ENCODE measurements around the gene TCF25.
"Not testable (repeated sequence)": the region's sequence is repeated elsewhere in the genome, so short reads cannot be mapped to it uniquely, and the experiment has no call there.

TCF25 gene

DNA sequence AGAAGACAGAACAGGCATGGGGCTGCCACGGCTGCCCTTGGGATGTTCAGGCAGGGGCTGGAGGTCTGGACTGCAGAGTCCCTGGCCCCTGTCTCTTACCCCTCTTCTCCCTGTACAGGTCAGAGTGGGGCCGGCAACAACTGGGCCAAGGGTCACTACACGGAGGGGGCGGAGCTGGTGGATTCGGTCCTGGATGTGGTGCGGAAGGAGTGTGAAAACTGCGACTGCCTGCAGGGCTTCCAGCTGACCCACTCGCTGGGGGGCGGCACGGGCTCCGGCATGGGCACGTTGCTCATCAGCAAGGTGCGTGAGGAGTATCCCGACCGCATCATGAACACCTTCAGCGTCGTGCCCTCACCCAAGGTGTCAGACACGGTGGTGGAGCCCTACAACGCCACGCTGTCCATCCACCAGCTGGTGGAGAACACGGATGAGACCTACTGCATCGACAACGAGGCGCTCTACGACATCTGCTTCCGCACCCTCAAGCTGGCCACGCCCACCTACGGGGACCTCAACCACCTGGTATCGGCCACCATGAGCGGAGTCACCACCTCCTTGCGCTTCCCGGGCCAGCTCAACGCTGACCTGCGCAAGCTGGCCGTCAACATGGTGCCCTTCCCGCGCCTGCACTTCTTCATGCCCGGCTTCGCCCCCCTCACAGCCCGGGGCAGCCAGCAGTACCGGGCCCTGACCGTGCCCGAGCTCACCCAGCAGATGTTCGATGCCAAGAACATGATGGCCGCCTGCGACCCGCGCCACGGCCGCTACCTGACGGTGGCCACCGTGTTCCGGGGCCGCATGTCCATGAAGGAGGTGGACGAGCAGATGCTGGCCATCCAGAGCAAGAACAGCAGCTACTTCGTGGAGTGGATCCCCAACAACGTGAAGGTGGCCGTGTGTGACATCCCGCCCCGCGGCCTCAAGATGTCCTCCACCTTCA, 61.5 kb downstream of the TCF25 start:
- no peak overlapping the region for H3K27ac ChIP-seq (ENCODE audit: extremely low read depth, low read depth, low read length)
- peaks cover 0 to 5% of the 10 kb centered on the region in 2 experiments; a peak in 1 of 3 replicates for H3K36me3 ChIP-seq (ENCODE audit: control insufficient read depth in 2 of 2, insufficient read depth in 1 of 2, low read length in 2 of 2)

DNA sequence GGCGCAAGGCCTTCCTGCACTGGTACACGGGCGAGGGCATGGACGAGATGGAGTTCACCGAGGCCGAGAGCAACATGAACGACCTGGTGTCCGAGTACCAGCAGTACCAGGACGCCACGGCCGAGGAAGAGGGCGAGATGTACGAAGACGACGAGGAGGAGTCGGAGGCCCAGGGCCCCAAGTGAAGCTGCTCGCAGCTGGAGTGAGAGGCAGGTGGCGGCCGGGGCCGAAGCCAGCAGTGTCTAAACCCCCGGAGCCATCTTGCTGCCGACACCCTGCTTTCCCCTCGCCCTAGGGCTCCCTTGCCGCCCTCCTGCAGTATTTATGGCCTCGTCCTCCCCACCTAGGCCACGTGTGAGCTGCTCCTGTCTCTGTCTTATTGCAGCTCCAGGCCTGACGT, 62.2 kb downstream of the TCF25 start:
- H3K27ac ChIP-seq (ENCODE audit: extremely low read depth, low read depth, low read length); H3K4me1 ChIP-seq (ENCODE audit: control insufficient read depth, insufficient read depth, low read length); H3K36me3 ChIP-seq (ENCODE audit: control insufficient read depth in 2 of 2, insufficient read depth in 1 of 2, low read length in 2 of 2); CTCF ChIA-PET; H3K9me3 ChIP-seq (ENCODE audit: control insufficient read depth, insufficient read depth, low read depth, low read length); POLR2A ChIA-PET; H3K4me3 ChIP-seq (ENCODE audit: low read depth, low read length): not testable (repeated sequence)

More for the DNA sequence above, 61.5 kb downstream of the TCF25 start:
- ChIA-PET CTCF (no interaction called here), POLR2A (no interaction called here)
- H3K4me3 ChIP-seq (ENCODE audit: low read depth, low read length): no peak overlapping the region
- no peaks in the 10 kb centered on the region for H3K4me1 ChIP-seq (ENCODE audit: control insufficient read depth, insufficient read depth, low read length)
- no peaks in the 10 kb centered on the region for H3K9me3 ChIP-seq (ENCODE audit: control insufficient read depth, insufficient read depth, low read depth, low read length)
- no peak for TF ChIP-seq ZSCAN23 (tag by site-specific recombination; IDR thresholded peaks at IDR 0.05)
- TF ChIP-seq ZBTB7A (tag by site-specific recombination; IDR thresholded peaks at IDR 0.05; ENCODE audit: low read depth): no peak
- no peak for TF ChIP-seq ZNF132 (tag by site-specific recombination; IDR thresholded peaks at IDR 0.05; ENCODE audit: borderline replicate concordance)
- TF ChIP-seq ZBTB20 (tag by site-specific recombination; IDR thresholded peaks at IDR 0.05): no peak

DNA sequence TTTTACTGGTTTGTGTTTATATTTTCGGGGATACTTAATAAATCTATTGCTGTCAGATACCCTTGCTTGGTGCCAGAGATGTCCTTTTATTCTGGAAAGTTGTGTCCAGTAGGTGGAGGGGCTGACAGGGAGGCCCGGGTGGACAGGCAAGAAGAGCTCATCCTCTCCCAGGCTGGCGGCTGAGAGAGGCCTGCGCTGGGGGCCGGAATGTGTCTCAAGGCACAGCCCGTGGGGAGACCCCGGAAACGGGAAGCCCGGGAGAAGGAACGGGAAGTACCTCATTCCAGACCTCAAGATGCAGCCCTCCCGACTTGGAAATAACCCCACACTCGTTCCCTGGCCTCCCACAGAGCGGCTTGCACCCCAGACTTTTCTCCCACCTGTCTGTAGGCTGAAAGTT, 62.6 kb downstream of the TCF25 start:
- CTCF ChIA-PET: no interaction called here
- peaks cover 0 to 5% of the 10 kb centered on the region in 2 experiments; a peak in 1 of 3 replicates for H3K36me3 ChIP-seq (ENCODE audit: control insufficient read depth in 2 of 2, insufficient read depth in 1 of 2, low read length in 2 of 2)
- H3K4me1 ChIP-seq (ENCODE audit: control insufficient read depth, insufficient read depth, low read length): no peaks in the 10 kb centered on the region
- POLR2A ChIA-PET: no interaction called here
- no peak overlapping the region for H3K27ac ChIP-seq (ENCODE audit: extremely low read depth, low read depth, low read length)
- TF ChIP-seq, protein P1, sequence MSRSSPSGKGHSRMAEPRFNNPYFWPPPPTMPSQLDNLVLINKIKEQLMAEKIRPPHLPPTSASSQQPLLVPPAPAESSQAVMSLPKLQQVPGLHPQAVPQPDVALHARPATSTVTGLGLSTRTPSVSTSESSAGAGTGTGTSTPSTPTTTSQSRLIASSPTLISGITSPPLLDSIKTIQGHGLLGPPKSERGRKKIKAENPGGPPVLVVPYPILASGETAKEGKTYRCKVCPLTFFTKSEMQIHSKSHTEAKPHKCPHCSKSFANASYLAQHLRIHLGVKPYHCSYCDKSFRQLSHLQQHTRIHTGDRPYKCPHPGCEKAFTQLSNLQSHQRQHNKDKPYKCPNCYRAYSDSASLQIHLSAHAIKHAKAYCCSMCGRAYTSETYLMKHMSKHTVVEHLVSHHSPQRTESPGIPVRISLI (tag by site-specific recombination; IDR thresholded peaks at IDR 0.05): no peak
- TF ChIP-seq, protein P2, sequence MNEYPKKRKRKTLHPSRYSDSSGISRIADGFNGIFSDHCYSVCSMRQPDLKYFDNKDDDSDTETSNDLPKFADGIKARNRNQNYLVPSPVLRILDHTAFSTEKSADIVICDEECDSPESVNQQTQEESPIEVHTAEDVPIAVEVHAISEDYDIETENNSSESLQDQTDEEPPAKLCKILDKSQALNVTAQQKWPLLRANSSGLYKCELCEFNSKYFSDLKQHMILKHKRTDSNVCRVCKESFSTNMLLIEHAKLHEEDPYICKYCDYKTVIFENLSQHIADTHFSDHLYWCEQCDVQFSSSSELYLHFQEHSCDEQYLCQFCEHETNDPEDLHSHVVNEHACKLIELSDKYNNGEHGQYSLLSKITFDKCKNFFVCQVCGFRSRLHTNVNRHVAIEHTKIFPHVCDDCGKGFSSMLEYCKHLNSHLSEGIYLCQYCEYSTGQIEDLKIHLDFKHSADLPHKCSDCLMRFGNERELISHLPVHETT (tag by site-specific recombination; IDR thresholded peaks at IDR 0.05): no peak
- TF ChIP-seq, protein P3, sequence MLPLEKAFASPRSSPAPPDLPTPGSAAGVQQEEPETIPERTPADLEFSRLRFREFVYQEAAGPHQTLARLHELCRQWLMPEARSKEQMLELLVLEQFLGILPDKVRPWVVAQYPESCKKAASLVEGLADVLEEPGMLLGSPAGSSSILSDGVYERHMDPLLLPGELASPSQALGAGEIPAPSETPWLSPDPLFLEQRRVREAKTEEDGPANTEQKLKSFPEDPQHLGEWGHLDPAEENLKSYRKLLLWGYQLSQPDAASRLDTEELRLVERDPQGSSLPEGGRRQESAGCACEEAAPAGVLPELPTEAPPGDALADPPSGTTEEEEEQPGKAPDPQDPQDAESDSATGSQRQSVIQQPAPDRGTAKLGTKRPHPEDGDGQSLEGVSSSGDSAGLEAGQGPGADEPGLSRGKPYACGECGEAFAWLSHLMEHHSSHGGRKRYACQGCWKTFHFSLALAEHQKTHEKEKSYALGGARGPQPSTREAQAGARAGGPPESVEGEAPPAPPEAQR (tag by site-specific recombination; IDR thresholded peaks at IDR 0.05): no peak
- TF ChIP-seq ZFP69B (tag by site-specific recombination; IDR thresholded peaks at IDR 0.05) (no peak), ZEB2 (tag by site-specific recombination; IDR thresholded peaks at IDR 0.05) (no peak), ZNF121 (tag by site-specific recombination; IDR thresholded peaks at IDR 0.05) (no peak), ZNF707 (tag by site-specific recombination; IDR thresholded peaks at IDR 0.05) (no peak), ZNF664 (tag by site-specific recombination; IDR thresholded peaks at IDR 0.05) (no peak), HOXA7 (CRISPR knock-in tag; IDR thresholded peaks at IDR 0.05; ENCODE audit: borderline replicate concordance) (no peak), ZBTB20 (tag by site-specific recombination; IDR thresholded peaks at IDR 0.05) (no peak), ZBTB17 (tag by site-specific recombination; IDR thresholded peaks at IDR 0.05) (no peak), ZNF132 (tag by site-specific recombination; IDR thresholded peaks at IDR 0.05; ENCODE audit: borderline replicate concordance) (no peak)
- TF ChIP-seq, protein P4, sequence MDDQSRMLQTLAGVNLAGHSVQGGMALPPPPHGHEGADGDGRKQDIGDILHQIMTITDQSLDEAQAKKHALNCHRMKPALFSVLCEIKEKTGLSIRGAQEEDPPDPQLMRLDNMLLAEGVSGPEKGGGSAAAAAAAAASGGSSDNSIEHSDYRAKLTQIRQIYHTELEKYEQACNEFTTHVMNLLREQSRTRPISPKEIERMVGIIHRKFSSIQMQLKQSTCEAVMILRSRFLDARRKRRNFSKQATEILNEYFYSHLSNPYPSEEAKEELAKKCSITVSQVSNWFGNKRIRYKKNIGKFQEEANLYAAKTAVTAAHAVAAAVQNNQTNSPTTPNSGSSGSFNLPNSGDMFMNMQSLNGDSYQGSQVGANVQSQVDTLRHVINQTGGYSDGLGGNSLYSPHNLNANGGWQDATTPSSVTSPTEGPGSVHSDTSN (CRISPR knock-in tag; IDR thresholded peaks at IDR 0.05): no peak
- TF ChIP-seq, protein P5, sequence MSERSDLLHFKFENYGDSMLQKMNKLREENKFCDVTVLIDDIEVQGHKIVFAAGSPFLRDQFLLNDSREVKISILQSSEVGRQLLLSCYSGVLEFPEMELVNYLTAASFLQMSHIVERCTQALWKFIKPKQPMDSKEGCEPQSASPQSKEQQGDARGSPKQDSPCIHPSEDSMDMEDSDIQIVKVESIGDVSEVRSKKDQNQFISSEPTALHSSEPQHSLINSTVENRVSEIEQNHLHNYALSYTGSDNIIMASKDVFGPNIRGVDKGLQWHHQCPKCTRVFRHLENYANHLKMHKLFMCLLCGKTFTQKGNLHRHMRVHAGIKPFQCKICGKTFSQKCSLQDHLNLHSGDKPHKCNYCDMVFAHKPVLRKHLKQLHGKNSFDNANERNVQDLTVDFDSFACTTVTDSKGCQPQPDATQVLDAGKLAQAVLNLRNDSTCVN (tag by site-specific recombination; optimal IDR thresholded peaks at IDR 0.05): no peak
- TF ChIP-seq, protein P6, sequence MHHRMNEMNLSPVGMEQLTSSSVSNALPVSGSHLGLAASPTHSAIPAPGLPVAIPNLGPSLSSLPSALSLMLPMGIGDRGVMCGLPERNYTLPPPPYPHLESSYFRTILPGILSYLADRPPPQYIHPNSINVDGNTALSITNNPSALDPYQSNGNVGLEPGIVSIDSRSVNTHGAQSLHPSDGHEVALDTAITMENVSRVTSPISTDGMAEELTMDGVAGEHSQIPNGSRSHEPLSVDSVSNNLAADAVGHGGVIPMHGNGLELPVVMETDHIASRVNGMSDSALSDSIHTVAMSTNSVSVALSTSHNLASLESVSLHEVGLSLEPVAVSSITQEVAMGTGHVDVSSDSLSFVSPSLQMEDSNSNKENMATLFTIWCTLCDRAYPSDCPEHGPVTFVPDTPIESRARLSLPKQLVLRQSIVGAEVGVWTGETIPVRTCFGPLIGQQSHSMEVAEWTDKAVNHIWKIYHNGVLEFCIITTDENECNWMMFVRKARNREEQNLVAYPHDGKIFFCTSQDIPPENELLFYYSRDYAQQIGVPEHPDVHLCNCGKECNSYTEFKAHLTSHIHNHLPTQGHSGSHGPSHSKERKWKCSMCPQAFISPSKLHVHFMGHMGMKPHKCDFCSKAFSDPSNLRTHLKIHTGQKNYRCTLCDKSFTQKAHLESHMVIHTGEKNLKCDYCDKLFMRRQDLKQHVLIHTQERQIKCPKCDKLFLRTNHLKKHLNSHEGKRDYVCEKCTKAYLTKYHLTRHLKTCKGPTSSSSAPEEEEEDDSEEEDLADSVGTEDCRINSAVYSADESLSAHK (tag by site-specific recombination; IDR thresholded peaks at IDR 0.05): no peak
- no peak overlapping the region for H3K4me3 ChIP-seq (ENCODE audit: low read depth, low read length)
- H3K9me3 ChIP-seq (ENCODE audit: control insufficient read depth, insufficient read depth, low read depth, low read length): no peaks in the 10 kb centered on the region

All from HEK293 (cell line).